Measurements from ENCODE around the gene NGEF.

The NGEF gene

GRCh38 chr2:232994446-232994845 is 18.6 kb downstream of the NGEF start:
- no peak for DNase-seq

DNA sequence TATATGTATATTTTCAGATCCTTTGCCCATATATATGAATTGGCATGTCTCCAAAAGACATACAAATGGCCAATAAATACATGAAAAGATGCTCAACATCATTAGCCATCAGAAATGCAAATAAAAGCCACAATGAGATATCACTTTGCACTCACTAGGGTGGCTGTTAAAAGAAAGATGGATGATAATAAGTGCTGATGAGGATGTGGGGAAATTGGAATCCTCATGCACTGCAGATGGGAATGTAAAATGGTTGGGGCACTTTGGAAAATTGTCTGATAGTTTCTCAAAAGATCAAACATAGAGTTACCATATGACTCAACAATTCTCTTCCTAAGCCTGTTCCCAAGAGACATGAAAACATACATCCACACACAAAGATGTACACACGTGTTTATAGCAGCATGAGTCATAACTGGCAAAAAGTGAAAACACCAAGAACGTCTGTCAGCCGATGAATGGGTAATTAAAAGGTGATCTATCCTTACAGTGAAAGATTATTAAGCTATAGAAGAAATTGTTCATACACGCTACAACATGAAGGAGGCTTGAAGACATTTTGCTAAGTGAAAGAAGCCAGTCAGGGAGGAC is 19.7 kb downstream of the NGEF start:
- no peak for DNase-seq

- DNase-seq = no peak
Observed at GRCh38 chr2:232986155-232986554, 26.9 kb downstream of the NGEF start.

DNA sequence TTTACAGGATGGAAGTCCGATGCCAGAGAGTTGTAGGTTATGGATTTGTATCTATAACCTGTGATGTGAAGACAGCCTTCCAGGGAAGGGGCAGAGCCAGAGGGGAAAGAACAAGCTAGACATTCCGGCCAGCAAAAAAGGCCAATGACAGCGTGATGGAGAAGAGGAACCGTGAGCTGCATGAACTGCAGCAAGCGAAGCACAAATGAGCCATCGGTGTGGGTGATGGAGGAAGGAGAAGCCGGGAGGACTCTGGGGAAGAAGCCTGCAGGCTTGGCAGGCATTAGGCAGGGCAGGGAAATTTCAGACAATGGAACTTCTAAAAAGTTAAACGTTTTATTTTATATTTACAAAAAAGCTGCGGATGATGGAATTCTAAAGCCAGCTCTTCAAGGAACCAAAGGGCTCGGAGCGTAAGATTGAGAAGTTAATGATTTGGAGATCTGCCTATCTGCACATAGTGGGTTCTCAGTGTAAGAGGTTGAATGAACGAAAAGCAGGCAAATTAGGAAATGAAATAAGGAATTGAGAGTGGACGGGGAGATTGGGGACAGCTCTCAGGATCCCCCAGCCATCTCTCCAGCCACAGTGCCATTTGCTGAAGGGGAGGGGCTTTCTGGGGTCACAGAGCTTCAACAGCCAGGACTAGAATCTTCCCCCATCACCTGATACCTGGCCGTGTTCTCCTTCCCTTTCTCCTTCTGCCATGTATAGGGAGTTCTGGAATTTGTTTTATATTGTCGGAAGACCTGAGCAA is 28.4 kb downstream of the NGEF start:
- DNase-seq = no peak

- DNase-seq = no peak
Observed at GRCh38 chr2:232983669-232984140, 29.4 kb downstream of the NGEF start.

GRCh38 chr2:232982926-232983668 is 30.0 kb downstream of the NGEF start:
- DNase-seq = no peak

GRCh38 chr2:232981767-232982360 is 31.2 kb downstream of the NGEF start:
- DNase-seq = no peak

GRCh38 chr2:232981356-232981755 is 31.7 kb downstream of the NGEF start:
- DNase-seq = no peak

DNA sequence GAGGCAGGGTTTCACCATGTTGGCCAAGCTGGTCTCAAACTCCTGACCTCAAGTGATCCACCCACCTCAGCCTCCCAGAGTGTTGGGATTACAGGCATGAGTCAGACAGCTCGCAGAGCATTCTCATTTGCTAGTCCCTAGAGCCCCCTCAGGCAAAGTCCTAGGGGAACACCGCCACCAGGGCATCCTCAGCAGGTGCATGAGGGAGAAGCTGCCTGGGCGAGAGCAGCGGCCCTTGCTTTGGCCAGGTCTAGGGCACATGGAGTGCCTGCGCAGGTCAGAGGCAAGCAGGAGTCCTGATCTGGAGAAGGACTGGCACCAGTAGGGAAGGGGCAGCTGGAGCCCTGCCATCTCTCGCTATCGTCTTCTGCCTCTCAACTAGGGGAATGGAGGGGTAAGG is 32.4 kb downstream of the NGEF start:
- DNase-seq = no peak

DNA sequence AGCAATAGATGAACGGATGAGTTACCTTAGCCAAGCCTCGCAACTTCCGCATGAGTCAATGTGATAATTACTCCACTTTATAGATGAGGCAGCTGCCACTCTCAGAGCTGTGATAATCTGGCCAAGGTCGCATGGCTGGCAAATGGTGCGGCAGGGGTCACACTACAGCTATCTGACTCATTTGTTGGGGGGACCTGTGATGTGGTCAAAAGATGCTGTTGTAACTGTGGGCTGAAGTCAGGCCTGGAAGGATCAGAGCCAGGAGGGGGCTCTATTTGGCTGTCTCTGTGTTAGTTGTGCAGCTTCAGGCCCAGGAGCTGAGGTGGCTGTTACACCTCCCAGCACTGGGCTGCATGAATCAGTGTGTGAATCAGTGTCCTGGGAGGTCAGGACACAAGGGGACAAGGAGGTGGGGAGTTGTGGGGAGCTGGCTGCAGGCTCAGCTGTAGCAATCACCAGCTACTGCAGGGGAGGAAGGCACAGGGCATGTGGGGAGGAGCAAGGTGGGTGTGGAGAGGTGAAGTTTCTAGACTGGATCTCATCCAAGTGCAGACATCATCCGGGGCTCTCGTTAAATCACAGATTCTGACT is 33.1 kb downstream of the NGEF start:
- no peak for DNase-seq

DNA sequence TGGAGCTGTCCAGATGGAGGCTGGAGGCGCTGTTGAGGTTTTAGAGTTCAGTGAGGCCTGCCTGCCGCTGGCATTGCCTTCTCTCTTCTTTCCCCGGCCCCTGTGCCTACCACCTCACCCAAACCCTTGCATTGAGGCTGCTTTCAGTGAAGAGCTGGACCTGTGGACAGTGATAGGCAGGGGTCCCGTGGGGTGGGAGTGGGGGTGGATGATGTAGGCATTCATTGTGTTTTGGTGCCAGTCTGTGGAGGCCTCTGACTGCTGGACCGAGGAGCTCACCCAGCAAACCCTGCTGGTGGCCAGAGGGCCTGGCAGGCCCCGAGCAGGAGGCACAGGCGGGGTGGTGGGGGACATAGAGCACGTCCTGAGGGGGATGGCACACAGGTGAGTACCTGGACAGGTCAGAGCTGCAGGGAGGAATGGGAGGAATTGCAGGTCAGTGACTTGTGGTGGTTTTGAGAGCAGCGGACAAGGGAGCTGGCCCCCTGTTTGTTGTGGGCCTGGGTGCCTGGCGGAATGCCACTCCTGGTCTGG is 35.6 kb downstream of the NGEF start:
- no peak for DNase-seq

DNA sequence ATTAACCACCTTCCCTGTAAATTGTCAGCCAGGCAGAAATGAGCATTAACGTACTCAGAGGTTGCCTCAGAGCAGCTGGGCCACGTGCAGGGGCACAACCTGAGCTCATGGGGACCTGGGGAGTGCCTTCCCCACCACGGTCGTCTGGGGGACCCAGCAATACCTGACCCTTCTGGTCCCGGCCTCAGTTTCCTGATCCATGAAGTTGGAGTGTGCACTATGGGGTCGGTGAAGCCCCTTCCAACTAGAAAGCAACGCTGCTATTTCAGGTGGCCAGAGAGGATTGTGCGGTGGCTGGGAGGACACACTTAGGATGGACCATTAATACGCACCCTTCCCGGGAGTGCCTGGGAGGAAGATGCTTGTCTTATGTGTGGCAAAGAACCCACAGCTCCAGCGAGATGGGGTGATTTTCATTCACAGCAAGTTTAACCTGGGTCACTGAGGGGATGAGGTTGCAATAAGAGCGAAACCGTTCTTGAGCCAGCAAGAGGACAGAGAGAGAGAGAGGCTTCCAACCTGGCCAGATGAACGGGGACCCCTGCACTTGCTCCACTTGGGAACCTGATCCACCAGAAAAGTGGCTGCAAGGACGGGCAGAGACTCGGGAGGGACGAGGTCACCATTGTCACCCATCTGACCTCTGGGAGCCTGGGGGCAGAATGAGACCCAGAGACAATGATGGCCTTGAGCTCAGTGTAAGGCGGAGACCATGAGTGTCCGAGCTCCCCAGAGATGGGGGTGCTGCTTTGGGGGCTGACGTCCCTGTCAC is 36.2 kb downstream of the NGEF start:
- no peak for DNase-seq

GRCh38 chr2:232976176-232976575 is 36.9 kb downstream of the NGEF start:
- no peak for DNase-seq

GRCh38 chr2:232974396-232974795 is 38.7 kb downstream of the NGEF start:
- DNase-seq = no peak

DNA sequence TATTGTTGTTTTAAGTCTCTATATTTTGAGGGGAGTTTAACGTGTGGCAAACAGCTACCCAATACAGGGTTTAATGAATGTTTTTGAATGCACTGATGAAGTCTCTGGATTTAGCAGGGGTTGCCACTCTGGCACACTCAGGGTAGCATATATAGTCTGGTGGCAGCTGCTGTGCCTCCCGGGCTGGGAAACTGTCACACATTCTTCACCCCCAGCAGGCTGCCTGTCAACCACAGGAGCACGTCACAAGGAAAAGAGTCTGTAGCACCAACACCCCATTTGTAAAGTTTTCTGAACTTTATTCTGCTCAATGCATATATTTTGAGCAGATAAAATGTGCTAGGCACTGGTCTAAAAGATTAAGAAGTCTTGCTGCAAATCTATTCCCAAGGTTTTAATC is 39.3 kb downstream of the NGEF start:
- DNase-seq = no peak

DNA sequence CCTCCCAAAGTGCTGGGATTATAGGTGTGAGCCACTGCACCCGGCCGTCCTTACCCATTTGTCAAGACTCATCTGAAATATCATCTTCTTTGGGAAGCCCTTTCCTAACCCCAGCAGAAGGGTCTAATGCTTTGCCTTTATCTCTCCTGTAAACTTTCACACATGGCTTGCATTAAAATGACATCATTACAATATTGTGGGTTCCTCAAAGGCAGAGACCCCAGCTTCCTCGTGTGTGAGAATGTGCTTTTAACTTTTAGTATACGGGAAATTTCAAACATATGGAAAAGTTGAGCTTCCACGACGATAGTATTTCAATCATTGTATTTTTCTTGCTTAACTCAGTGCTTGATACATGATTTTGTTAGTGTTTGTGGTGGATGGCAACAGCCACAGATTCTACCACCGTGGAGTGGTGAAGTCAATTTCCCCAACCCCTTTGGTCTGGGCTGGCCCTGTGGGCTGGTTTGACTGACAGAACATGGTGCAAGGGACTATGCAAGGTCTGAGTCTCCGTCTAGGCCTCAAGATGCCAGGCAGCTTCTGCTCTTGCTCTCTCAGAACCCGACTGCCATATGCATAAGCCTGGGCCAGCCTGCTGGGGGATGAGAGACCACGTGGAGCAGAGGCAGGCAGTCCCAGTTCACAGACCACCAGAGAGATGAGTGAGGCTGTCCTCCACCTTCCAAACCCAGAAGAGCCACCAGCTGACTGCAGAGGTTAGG is 39.9 kb downstream of the NGEF start:
- no peak for DNase-seq

DNA sequence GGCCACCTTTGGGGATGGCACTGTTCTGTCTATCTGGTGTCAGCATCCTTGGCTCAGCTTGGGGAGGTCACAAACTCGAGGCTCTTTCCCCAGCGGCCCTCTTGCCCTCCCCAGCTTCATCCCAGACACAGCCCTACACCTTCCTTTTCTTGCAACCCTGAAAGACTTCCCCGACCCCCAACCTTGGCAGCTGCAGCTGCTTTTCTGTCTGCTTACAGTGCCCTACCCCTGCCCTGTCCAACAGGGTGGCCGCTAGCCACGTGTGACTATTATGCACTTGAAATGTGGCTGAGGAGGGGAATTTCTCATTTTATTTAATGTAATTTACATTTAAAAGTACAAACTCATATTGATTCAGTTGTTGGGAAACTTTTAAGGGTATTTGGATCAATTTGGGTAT is 41.3 kb downstream of the NGEF start:
- no peak for DNase-seq

DNA sequence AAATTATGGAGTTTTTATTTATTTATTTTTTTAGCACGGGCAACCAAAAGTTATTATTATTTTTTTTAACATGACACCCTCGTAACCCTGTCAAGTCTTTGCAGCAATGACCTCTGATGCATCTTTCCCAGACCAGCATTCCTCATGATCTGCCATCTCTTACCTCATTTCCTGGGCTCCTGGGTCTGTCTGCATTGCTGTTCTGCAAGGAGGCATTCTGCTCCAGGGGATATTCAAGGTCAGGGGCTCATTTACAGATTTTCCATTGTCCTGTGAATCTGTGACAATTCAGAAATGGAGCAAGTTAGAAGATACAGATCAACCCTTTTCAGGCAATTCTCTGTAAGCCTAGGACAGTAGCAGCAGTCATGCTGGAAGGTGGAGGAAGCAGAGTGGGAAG is 43.0 kb downstream of the NGEF start:
- no peak for DNase-seq

DNA sequence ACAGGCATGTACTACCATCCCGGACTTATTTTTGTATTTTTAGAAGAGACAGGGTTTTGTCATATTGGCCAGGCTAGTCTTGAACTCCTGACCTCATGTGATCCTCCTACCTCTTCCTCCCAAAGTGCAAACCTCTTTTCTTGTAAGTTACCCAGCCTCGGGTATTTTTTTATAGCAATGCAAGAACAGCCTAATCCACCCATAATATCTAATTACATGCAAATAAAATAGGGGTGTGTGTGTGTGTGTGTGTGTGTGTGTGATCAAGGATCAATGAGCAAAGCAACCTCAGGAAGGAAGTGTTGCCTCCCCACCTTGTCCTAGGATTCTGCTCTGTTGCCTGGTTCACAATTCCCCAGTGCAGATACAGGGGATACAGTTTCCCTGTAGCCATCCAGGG is 45.6 kb downstream of the NGEF start:
- no peak for DNase-seq

DNA sequence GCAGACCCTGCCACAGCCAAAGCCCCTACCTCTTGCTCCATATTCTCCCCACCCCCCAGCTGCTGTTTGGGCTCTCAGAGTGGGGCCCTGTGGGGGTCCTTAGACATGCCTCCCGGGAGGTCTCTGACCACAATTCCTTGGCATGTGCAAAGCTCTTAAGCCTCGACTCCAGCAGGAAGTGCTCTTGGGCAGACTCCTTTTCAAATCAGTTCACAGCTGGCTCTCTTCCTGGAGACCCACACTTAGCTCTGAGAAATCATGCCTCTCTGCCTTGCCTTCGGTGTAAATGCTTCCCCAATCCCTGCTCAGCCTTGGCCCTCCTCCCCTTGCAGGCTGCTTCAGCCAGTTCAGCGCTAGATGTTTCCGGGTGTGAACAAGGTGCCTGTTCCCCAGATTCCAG is 46.9 kb downstream of the NGEF start:
- DNase-seq = no peak

GRCh38 chr2:232963913-232964312 is 49.1 kb downstream of the NGEF start:
- DNase-seq = no peak

GRCh38 chr2:232960862-232961261 is 52.2 kb downstream of the NGEF start:
- no peak for DNase-seq
